ENCODE measurements around the gene ICAM1.
"Not testable (repeated sequence)": the region's sequence is repeated elsewhere in the genome, so short reads cannot be mapped to it uniquely, and the experiment has no call there.

Gene ICAM1

GRCh38 chr19:10270616-10271394 is at the start of gene ICAM1:
Gene ICAM1, plus strand, starts transcription at chr19:10271120. Its CDS starts 40 bp downstream, at chr19:10271160.
- peak; percentile 82 to 87 for DNase-seq

GRCh38 chr19:10222201-10222890 is 48.6 kb upstream of the ICAM1 start:
- DNase-seq = no peak

- DNase-seq = no peak
Observed at GRCh38 chr19:10223488-10224213, 47.3 kb upstream of the ICAM1 start.

GRCh38 chr19:10224337-10224736 is 46.6 kb upstream of the ICAM1 start:
- no peak for DNase-seq

GRCh38 chr19:10226021-10226375 is 44.9 kb upstream of the ICAM1 start:
- no peak for DNase-seq

GRCh38 chr19:10226376-10227025 is 44.4 kb upstream of the ICAM1 start:
- DNase-seq = no peak

- DNase-seq = no peak
Observed at GRCh38 chr19:10227026-10227971, 43.6 kb upstream of the ICAM1 start.

- DNase-seq = no peak
Observed at GRCh38 chr19:10228393-10228792, 42.5 kb upstream of the ICAM1 start.

- peak; percentile 38 to 55 for DNase-seq
Observed at GRCh38 chr19:10228920-10229319, 42.0 kb upstream of the ICAM1 start.

GRCh38 chr19:10230173-10230860 is 40.6 kb upstream of the ICAM1 start:
- DNase-seq = peak; percentile 62 to 68

- DNase-seq = peak; percentile 77 to 80
Observed at GRCh38 chr19:10230861-10231611, 39.9 kb upstream of the ICAM1 start, which contains the start of gene S1PR2. Gene S1PR2, minus strand, starts transcription at chr19:10231331. Its CDS starts 6,426 bp downstream, at chr19:10224905.

GRCh38 chr19:10231612-10232228 is 39.2 kb upstream of the ICAM1 start:
- DNase-seq = no peak

- no peak for DNase-seq
Observed at GRCh38 chr19:10233946-10234345, 37.0 kb upstream of the ICAM1 start.

GRCh38 chr19:10235003-10235402 is 35.9 kb upstream of the ICAM1 start:
- DNase-seq = no peak

GRCh38 chr19:10235409-10235808 is 35.5 kb upstream of the ICAM1 start:
- not testable (repeated sequence) for DNase-seq

GRCh38 chr19:10237702-10238101 is 33.2 kb upstream of the ICAM1 start:
- no peak for DNase-seq

- no peak for DNase-seq
Observed at GRCh38 chr19:10238172-10238783, 32.6 kb upstream of the ICAM1 start.

GRCh38 chr19:10241826-10242449 is 29.0 kb upstream of the ICAM1 start:
- DNase-seq = not testable (repeated sequence)

- no peak for DNase-seq
Observed at GRCh38 chr19:10243606-10244005, 27.3 kb upstream of the ICAM1 start.
